KMS-11 (cell line): ENCODE measurements around the gene TSPAN33.

ENCODE experiments used
- H2AFZ ChIP-seq: fragments of 200-600 bp; sonication (generic); 2 replicates; pipeline ENCODE4 v1.6.1; 2016; ENCODE audit warnings: antibody characterized with exemption, mixed run types, low read depth
- H3K27ac ChIP-seq: fragments of 200-600 bp; sonication (generic); 2 replicates; pipeline ENCODE4 v1.6.1; 2016; ENCODE audit warnings: mild to moderate bottlenecking, mixed run types
- H3K27me3 ChIP-seq: fragments of 200-600 bp; sonication (generic); 2 replicates; pipeline ENCODE4 v1.6.1; 2017; ENCODE audit warnings: mild to moderate bottlenecking, low read depth, mixed run types, moderate library complexity; ENCODE audit not compliant: insufficient read depth
- H3K36me3 ChIP-seq: fragments of 200-600 bp; sonication (generic); 2 replicates; pipeline ENCODE4 v1.6.1; 2017; ENCODE audit warnings: mild to moderate bottlenecking, mixed run types; ENCODE audit not compliant: insufficient read depth
- H3K4me1 ChIP-seq: fragments of 200-600 bp; sonication (generic); 2 replicates; pipeline ENCODE4 v1.6.1; 2016; ENCODE audit warnings: mild to moderate bottlenecking, low read depth, mixed run types; ENCODE audit not compliant: poor library complexity, severe bottlenecking
- H3K4me2 ChIP-seq: fragments of 200-600 bp; sonication (generic); 2 replicates; pipeline ENCODE4 v1.7.0; 2016; ENCODE audit warnings: mild to moderate bottlenecking, mixed run types
- H3K4me3 ChIP-seq: fragments of 200-600 bp; sonication (generic); IDR thresholded peaks from 2 replicates; pipeline ENCODE4 v1.6.1; 2017; ENCODE audit warnings: low read depth, low read length, mixed read lengths; ENCODE audit not compliant: insufficient read depth
- H3K79me2 ChIP-seq: fragments of 200-600 bp; sonication (generic); 2 replicates; pipeline ENCODE4 v1.6.1; 2016; ENCODE audit warnings: low read depth, mixed run types; ENCODE audit not compliant: insufficient read depth
- H3K9ac ChIP-seq: fragments of 200-600 bp; sonication (generic); 2 replicates; pipeline ENCODE4 v1.6.1; 2016; ENCODE audit warnings: mild to moderate bottlenecking, mixed run types
- H4K20me1 ChIP-seq: fragments of 200-600 bp; sonication (generic); 2 replicates; pipeline ENCODE4 v1.6.1; 2016; ENCODE audit warnings: mild to moderate bottlenecking, mixed run types; ENCODE audit not compliant: insufficient read depth
- CTCF ChIP-seq: fragments of 200-600 bp; sonication (generic); conservative IDR thresholded peaks from 2 replicates; pipeline ENCODE4 v1.6.1; 2017; ENCODE audit warnings: low read depth, mild to moderate bottlenecking, antibody characterized with exemption, low read length, moderate library complexity, mixed read lengths

The TSPAN33 gene

GRCh38 chr7:129101746-129102145 is 42.8 kb upstream of the TSPAN33 start:
- Histone ChIP-seq H3K36me3 (no peaks in the 10 kb centered on the region), H3K4me2 (no peak overlapping the region), H3K79me2 (no peaks in the 10 kb centered on the region), H4K20me1 (no peaks in the 10 kb centered on the region), H3K4me1 (no peaks in the 10 kb centered on the region), H3K27me3 (no peaks in the 10 kb centered on the region), H3K27ac (no peak overlapping the region), H3K4me3 (no peak overlapping the region), H3K9ac (no peak overlapping the region), H2AFZ (no peak overlapping the region)
- TF ChIP-seq CTCF: no peak

GRCh38 chr7:129103561-129104324 is 40.8 kb upstream of the TSPAN33 start:
- no peak for TF ChIP-seq CTCF
- H3K79me2 ChIP-seq: no peaks in the 10 kb centered on the region
- H3K27ac ChIP-seq: no peak overlapping the region
- H3K27me3 ChIP-seq: no peaks in the 10 kb centered on the region
- no peaks in the 10 kb centered on the region for H3K4me1 ChIP-seq
- H3K4me2 ChIP-seq: no peak overlapping the region
- H4K20me1 ChIP-seq: no peaks in the 10 kb centered on the region
- H2AFZ ChIP-seq: no peak overlapping the region
- no peak overlapping the region for H3K4me3 ChIP-seq
- no peaks in the 10 kb centered on the region for H3K36me3 ChIP-seq
- H3K9ac ChIP-seq: no peak overlapping the region

GRCh38 chr7:129108581-129108980 is 35.9 kb upstream of the TSPAN33 start:
- H3K4me1 ChIP-seq: peaks cover 16% of the 10 kb centered on the region
- no peak overlapping the region for H3K4me3 ChIP-seq
- H3K9ac ChIP-seq: no peak overlapping the region
- H3K4me2 ChIP-seq: no peak overlapping the region
- H3K79me2 ChIP-seq: no peaks in the 10 kb centered on the region
- H3K36me3 ChIP-seq: no peaks in the 10 kb centered on the region
- no peak overlapping the region for H2AFZ ChIP-seq
- H3K27ac ChIP-seq: no peak overlapping the region
- no peak for TF ChIP-seq CTCF
- no peaks in the 10 kb centered on the region for H3K27me3 ChIP-seq
- H4K20me1 ChIP-seq: no peaks in the 10 kb centered on the region

- Histone ChIP-seq H3K27ac (peak overlapping the region; percentile 86), H3K36me3 (no peaks in the 10 kb centered on the region), H3K79me2 (no peaks in the 10 kb centered on the region), H3K4me3 (no peak overlapping the region), H3K4me2 (peak overlapping the region; percentile 53), H3K9ac (peak overlapping the region; percentile 64), H2AFZ (peak overlapping the region; percentile 97), H3K27me3 (no peaks in the 10 kb centered on the region), H3K4me1 (peaks cover 16% of the 10 kb centered on the region), H4K20me1 (no peaks in the 10 kb centered on the region)
- TF ChIP-seq CTCF: no peak
These were observed 34.1 kb upstream of the TSPAN33 start for GRCh38 chr7:129110258-129110981.
